ENCODE data around the gene TLN1. TPM values are rescaled to one million over a fixed set of nuclear protein-coding genes. Genes with fewer than 3 reads are reported as not detected.

TLN1 gene
- total and polyA plus RNA-seq, 2 donors (not counting 1 experiment from before 2014, with no cell fraction given), result 102 to 280 TPM

GRCh38 chr9:35717132-35717870, 14.7 kb downstream of the TLN1 start:
- Histone ChIP-seq H3K79me2 (ENCODE audit: control insufficient read depth, insufficient read depth, low read length) (peaks cover 33% of the 10 kb centered on the region), H3K4me2 (replicated peaks; ENCODE audit: low read depth, low read length, poor library complexity, severe bottlenecking) (no peak overlapping the region), H4K20me1 (ENCODE audit: control insufficient read depth, insufficient read depth, low read length, poor library complexity, severe bottlenecking) (peaks cover 36% of the 10 kb centered on the region), H3K27ac (ENCODE audit: low read length in 2 of 2) (no peak overlapping the region), H3K9ac (ENCODE audit: low read length) (no peak overlapping the region), H3K27me3 (replicated peaks in 1 of 4; ENCODE audit: control extremely low read depth in 1 of 4, control insufficient read depth in 3 of 4, insufficient read depth in 4 of 4, low read length in 3 of 4) (no peaks in the 10 kb centered on the region), H3K9me3 (ENCODE audit: control extremely low read depth in 1 of 3, control insufficient read depth in 2 of 3, insufficient read depth in 1 of 3, low read length in 2 of 3) (no peaks in the 10 kb centered on the region), H2AFZ (ENCODE audit: insufficient read depth, low read depth, low read length, poor library complexity, severe bottlenecking) (no peak overlapping the region), H3K4me1 (ENCODE audit: control insufficient read depth in 2 of 2, insufficient read depth in 2 of 2, low read length in 2 of 2) (peaks cover 16 to 24% of the 10 kb centered on the region in 2 donors), H3K36me3 (replicated peaks in 1 of 2; ENCODE audit: control extremely low read depth in 1 of 2, control insufficient read depth in 1 of 2, extremely low read depth in 1 of 2, insufficient read depth in 2 of 2, low read length in 1 of 2) (peaks cover 15 to 96% of the 10 kb centered on the region in 2 experiments), H3K4me3 (ENCODE audit: control extremely low read depth in 1 of 5, extremely low read depth in 1 of 5, insufficient read depth in 1 of 5, low read depth in 2 of 5, low read length in 4 of 5) (no peak overlapping the region)
- TF ChIP-seq EZH2 (IDR thresholded peaks at IDR 0.05; ENCODE audit: borderline replicate concordance, insufficient read depth, low read depth, low read length, poor library complexity, severe bottlenecking), result no peak
- peaks cover 26% of the 10 kb centered on the region for H3K4me1 Mint-ChIP-seq
- ATAC-seq (ENCODE audit: low read depth), result no peak
- no peaks in the 10 kb centered on the region for H3K9me3 Mint-ChIP-seq (ENCODE audit: insufficient read depth)
- ChIA-PET POLR2A (interaction anchor here (3.5 kb wide), 1 partner anchor 14 kb away, joined by 21 read pairs; the partner anchor contains the start of genes CREB3 and TLN1), CTCF (interaction anchor here (1.1 to 20.4 kb wide), 11 partner anchors 14 to 109 kb away, joined by 3 to 195 read pairs (median 4); partner anchors contain the start of genes CCDC107, RMRP and TPM2)
- peak overlapping the region; percentile 53 for H3K27ac Mint-ChIP-seq
- 98% methylated on average over 13 of the region's 14 CpGs for WGBS (ENCODE audit: insufficient coverage)
- no peaks in the 10 kb centered on the region for H3K27me3 Mint-ChIP-seq
- no peak overlapping the region for H3K4me3 Mint-ChIP-seq
- no peak for DNase-seq
- intact Hi-C loops (cut with micrococcal nuclease), result no loop called here

GRCh38 chr9:35716230-35716629, 15.8 kb downstream of the TLN1 start:
- H3K4me3 Mint-ChIP-seq, result no peak overlapping the region
- H3K79me2 ChIP-seq (ENCODE audit: control insufficient read depth, insufficient read depth, low read length), result peaks cover 40% of the 10 kb centered on the region
- H3K27ac Mint-ChIP-seq, result peak overlapping the region; percentile 65
- ATAC-seq (ENCODE audit: low read depth), result no peak
- TF ChIP-seq CTCF (IDR thresholded peaks at IDR 0.05) (no peak), EZH2 (IDR thresholded peaks at IDR 0.05; ENCODE audit: borderline replicate concordance, insufficient read depth, low read depth, low read length, poor library complexity, severe bottlenecking) (no peak)
- ChIA-PET CTCF (interaction anchor here (1.3 to 20.4 kb wide), 4 partner anchors 15 to 66 kb away, joined by 3 to 195 read pairs (median 4); partner anchors contain the start of genes CCDC107, RMRP and TPM2), POLR2A (interaction anchor here (0.7 kb wide), 2 partner anchors 31 to 40 kb away, joined by 5 to 6 read pairs; no protein-coding TSS in a partner anchor)
- H3K36me3 ChIP-seq (replicated peaks in 1 of 2; ENCODE audit: control extremely low read depth in 1 of 2, control insufficient read depth in 1 of 2, extremely low read depth in 1 of 2, insufficient read depth in 2 of 2, low read length in 1 of 2), result peaks cover 8 to 96% of the 10 kb centered on the region in 2 experiments
- peaks cover 36% of the 10 kb centered on the region for H4K20me1 ChIP-seq (ENCODE audit: control insufficient read depth, insufficient read depth, low read length, poor library complexity, severe bottlenecking)
- no peak overlapping the region for H3K27ac ChIP-seq (ENCODE audit: low read length in 2 of 2)
- H3K4me3 ChIP-seq (ENCODE audit: control extremely low read depth in 1 of 5, extremely low read depth in 1 of 5, insufficient read depth in 1 of 5, low read depth in 2 of 5, low read length in 4 of 5), result no peak overlapping the region
- no peaks in the 10 kb centered on the region for H3K27me3 Mint-ChIP-seq
- intact Hi-C loops (cut with micrococcal nuclease), result no loop called here
- H3K27me3 ChIP-seq (replicated peaks in 1 of 4; ENCODE audit: control extremely low read depth in 1 of 4, control insufficient read depth in 3 of 4, insufficient read depth in 4 of 4, low read length in 3 of 4), result no peaks in the 10 kb centered on the region
- no peak for DNase-seq
- H3K4me1 ChIP-seq (ENCODE audit: control insufficient read depth in 2 of 2, insufficient read depth in 2 of 2, low read length in 2 of 2), result peaks cover 16 to 24% of the 10 kb centered on the region in 2 donors
- WGBS (ENCODE audit: insufficient coverage), result 64% methylated on average over 3 of the region's 4 CpGs
- no peak overlapping the region for H3K4me2 ChIP-seq (replicated peaks; ENCODE audit: low read depth, low read length, poor library complexity, severe bottlenecking)
- no peak overlapping the region for H2AFZ ChIP-seq (ENCODE audit: insufficient read depth, low read depth, low read length, poor library complexity, severe bottlenecking)
- H3K4me1 Mint-ChIP-seq, result peaks cover 26% of the 10 kb centered on the region
- H3K9ac ChIP-seq (ENCODE audit: low read length), result no peak overlapping the region
- H3K9me3 Mint-ChIP-seq (ENCODE audit: insufficient read depth), result no peaks in the 10 kb centered on the region
- H3K9me3 ChIP-seq (ENCODE audit: control extremely low read depth in 1 of 3, control insufficient read depth in 2 of 3, insufficient read depth in 1 of 3, low read length in 2 of 3), result no peaks in the 10 kb centered on the region
